Spleen (tissue), 11 donors: Measurements from ENCODE around the gene RIMS4. TPM values are rescaled to one million over a fixed set of nuclear protein-coding genes. Genes with fewer than 3 reads are reported as not detected.

Experiments used
- DNase-seq: peaks from one replicate; pipeline ENCODE4 v3.0.0-alpha.2; 2020
- H3K27ac ChIP-seq, 8 donors: fragments of 200-600 bp; sonication (generic) in 7 of 8; 1 replicate in 4 of 8; 2 replicates in 4 of 8; pipeline versions ENCODE4 v1.5.0 to v1.8.0; 2016 to 2021; ENCODE audit warnings: inconsistent platforms in 4 of 8, mild to moderate bottlenecking in 4 of 8, moderate library complexity in 1 of 8
- H3K27me3 ChIP-seq, 7 donors: fragments of 200-600 bp; sonication (generic) in 6 of 7; replicated peaks in 1 of 7; 1 replicate in 4 of 7; 2 replicates in 3 of 7; pipeline versions ENCODE4 v1.5.0 to v1.8.0; 2016 to 2021; ENCODE audit warnings: inconsistent platforms in 3 of 7, mild to moderate bottlenecking in 1 of 7
- H3K36me3 ChIP-seq, 6 donors: fragments of 200-600 bp; sonication (generic) in 5 of 6; 1 replicate in 4 of 6; 2 replicates in 2 of 6; pipeline versions ENCODE4 v1.5.0 to v1.8.0; 2016 to 2021; ENCODE audit warnings: inconsistent platforms in 2 of 6
- H3K4me1 ChIP-seq, 6 donors: fragments of 200-600 bp; sonication (generic) in 5 of 6; 1 replicate in 3 of 6; 2 replicates in 3 of 6; pipeline versions ENCODE4 v1.5.0 to v1.8.0; 2016 to 2021; ENCODE audit warnings: inconsistent platforms in 3 of 6
- H3K4me3 ChIP-seq, 8 donors: fragments of 200-600 bp; sonication (generic) in 7 of 8; 1 replicate in 4 of 8; 2 replicates in 4 of 8; pipeline versions ENCODE4 v1.5.0 to v1.8.0; 2016 to 2021; ENCODE audit warnings: inconsistent platforms in 4 of 8, mild to moderate bottlenecking in 4 of 8, moderate library complexity in 2 of 8
- H3K9me3 ChIP-seq, 8 donors: fragments of 200-600 bp; sonication (generic) in 7 of 8; 1 replicate in 4 of 8; 2 replicates in 4 of 8; pipeline versions ENCODE4 v1.5.0 to v1.8.0; 2016 to 2021; ENCODE audit warnings: inconsistent platforms in 4 of 8
- POLR2A ChIP-seq, 3 donors: fragments of 450-650 bp; IDR thresholded peaks; one replicate each; pipeline ENCODE4 v1.5.1; 2017; ENCODE audit warnings: antibody characterized with exemption in 3 of 3, mild to moderate bottlenecking in 1 of 3
- POLR2AphosphoS5 ChIP-seq, 3 donors: sonication (generic); formaldehyde crosslinking; IDR thresholded peaks; one replicate each; pipeline ENCODE4 v1.5.1; 2017; ENCODE audit warnings: antibody characterized with exemption in 3 of 3
- WGBS, 5 donors: extraction: QIAGEN DNeasy Blood & Tissue Kit in 3 of 5; methylation state at CpG; one replicate each; pipeline versions ENCODE4 v1.1.5 to v1.1.7; 2013 to 2018; 5-methylcytosine and 5-hydroxymethylcytosine counted together
- intact Hi-C: fragments of 100-400 bp; cut with DNase I; formaldehyde crosslinking; loops from one replicate; pipeline ENCODE4 v1.15.0; 2023; ENCODE audit warnings: low total_unique reads
- polyA plus RNA-seq, 3 donors: library from polyadenylated mRNA; stranded (reverse); fragments of 200-250 nt; gene quantifications; one replicate each; pipeline ENCODE4 v1.2.1, GENCODE V29; 2013
- total RNA-seq, 7 donors: library from RNA; depleted of rRNA in 3 of 7; stranded (reverse); fragments of >200 nt in 3 of 7; fragmentation: NEBNext Ultra II Directional in 4 of 7; extraction: Animal tissue kit (Norgen Biotek cat#: 25700) in 4 of 7; gene quantifications; one replicate each; pipeline versions ENCODE4 v1.1.0 to v1.2.1, GENCODE V29; 2016 to 2021
- TF ChIP-seq, protein P1 (sequence below), 11 experiments: fragments of 200-600 bp in 7 of 11; fragments of 450-650 bp in 4 of 11; sonication (generic) in 4 of 11; IDR thresholded peaks in 8 of 11; conservative IDR thresholded peaks in 3 of 11; 1 replicate in 7 of 11; 2 replicates in 4 of 11; pipeline versions ENCODE4 v1.4.0 to v1.8.0; 2016 to 2021; ENCODE audit warnings: antibody characterized with exemption in 11 of 11, inconsistent platforms in 4 of 11, mild to moderate bottlenecking in 1 of 11
- donor health status: healthy with polysubstance abuse.
- donor health status: DM: no; HTN: no; CAD: no; lungs with moderate emphysema.
- donor health status: DM: no; HTN: no; CAD: no.
- donor health status: Bipolar disorder and iron deficiency.
- donor health status: healthy.
- donor health status: DM: no; HTN: no; CAD: no.
- donor health status: DM: yes; HTN: yes; CAD: no.

Gene RIMS4
- total and polyA plus RNA-seq, 10 donors, result under 0.01 to 0.02 TPM; not detected in 8

DNA sequence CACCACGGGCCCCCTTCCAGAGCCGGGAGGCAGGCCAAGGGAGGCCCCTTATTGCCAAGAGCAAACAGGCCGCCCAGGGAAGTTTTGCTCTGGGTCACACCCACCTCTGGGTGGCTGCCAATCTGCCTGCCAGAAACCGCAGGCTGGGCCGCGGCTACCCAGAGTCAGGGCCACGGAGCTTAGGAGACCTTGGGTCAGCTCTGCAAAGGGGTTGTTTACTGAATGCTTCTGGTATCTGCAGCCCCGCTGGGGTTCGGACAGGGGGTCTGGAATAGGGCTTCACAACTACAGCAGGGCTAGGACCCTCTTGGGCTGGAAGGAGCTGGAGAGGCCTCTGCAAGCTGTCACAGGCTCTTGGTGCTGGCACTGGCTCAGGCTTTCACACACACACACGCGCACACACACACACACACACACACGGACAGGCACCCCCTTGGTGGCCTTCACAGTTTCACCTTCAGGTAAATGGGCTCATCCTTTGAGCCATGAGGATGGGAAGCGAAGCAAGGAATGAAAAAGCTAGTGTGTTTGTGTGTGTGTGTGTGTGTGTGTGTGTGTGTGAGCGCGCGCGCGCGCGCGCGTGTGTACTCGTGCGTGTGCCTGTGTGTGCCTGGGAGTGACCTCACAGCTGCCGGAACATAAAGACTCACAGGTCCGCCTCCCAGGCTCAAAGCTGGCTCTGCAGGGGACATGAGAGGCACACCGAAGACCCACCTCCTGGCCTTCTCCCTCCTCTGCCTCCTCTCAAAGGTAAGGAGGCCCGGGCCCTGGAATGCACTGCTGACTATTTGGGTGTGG, 95.4 kb downstream of the RIMS4 start, which contains the start of gene CCN5:
Gene CCN5, plus strand, starts transcription at position 669 of the 798 bp plus-strand sequence. Its CDS starts 22 bp downstream, at position 691.
- no peaks in the 10 kb centered on the region for H3K36me3 ChIP-seq
- no peaks in the 10 kb centered on the region for H3K9me3 ChIP-seq
- H3K27ac ChIP-seq, result peak within 1 kb of the TSS in 3 of 8 donors; percentile 20 to 57 (median 23)
- H3K27me3 ChIP-seq, result no peaks in the 10 kb centered on the region
- peaks cover 0 to 18% (median 8%) of the 10 kb centered on the region in 6 donors for H3K4me1 ChIP-seq
- no peak for TF ChIP-seq POLR2A (IDR thresholded peaks at IDR 0.05)
- peak; percentile 6 to 59 (median 56) for TF ChIP-seq POLR2AphosphoS5 (IDR thresholded peaks at IDR 0.05)
- WGBS, 5 donors, result 39 to 63% (median 49%) methylated on average over 19 to 28 of the region's 28 CpGs
- intact Hi-C loops, result no loop called here
- no peak within 1 kb of the TSS for H3K4me3 ChIP-seq
- DNase-seq, result peak; percentile 85

DNA sequence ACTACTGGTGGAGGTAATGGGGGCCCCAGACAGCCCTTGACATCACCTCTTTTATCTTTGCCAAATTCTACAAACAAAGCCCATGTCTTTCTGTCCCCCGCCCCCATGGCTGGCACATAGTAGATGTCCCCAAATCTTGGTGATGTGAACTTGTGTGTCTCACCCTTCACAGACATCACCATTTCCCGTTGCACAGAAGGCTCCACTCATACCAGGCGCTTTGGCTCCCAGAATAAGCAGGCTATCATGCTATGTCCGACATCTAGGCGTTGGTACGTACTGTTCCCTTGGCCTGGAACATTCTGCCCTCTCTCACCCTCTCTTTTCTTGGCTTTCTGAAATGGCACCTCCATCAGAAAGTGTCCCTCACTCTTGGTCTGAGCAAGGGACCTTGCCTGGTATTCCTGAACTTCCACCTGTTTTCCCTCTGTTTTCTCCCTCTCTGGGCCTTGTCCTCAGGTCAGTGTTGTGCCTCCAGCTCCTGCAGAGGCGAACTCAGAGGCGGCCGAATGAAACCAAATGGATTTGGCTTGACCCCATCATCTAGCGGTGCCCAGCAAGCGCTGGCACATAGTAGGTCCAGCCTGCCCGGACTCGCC, 96.1 kb downstream of the RIMS4 start:
- intact Hi-C loops, result no loop called here
- H3K4me3 ChIP-seq, result no peak overlapping the region
- DNase-seq, result no peak
- peaks cover 0 to 18% (median 8%) of the 10 kb centered on the region in 6 donors for H3K4me1 ChIP-seq
- TF ChIP-seq POLR2AphosphoS5 (IDR thresholded peaks at IDR 0.05), result peak in 1 of 3 donors; percentile 28
- TF ChIP-seq, protein P1, sequence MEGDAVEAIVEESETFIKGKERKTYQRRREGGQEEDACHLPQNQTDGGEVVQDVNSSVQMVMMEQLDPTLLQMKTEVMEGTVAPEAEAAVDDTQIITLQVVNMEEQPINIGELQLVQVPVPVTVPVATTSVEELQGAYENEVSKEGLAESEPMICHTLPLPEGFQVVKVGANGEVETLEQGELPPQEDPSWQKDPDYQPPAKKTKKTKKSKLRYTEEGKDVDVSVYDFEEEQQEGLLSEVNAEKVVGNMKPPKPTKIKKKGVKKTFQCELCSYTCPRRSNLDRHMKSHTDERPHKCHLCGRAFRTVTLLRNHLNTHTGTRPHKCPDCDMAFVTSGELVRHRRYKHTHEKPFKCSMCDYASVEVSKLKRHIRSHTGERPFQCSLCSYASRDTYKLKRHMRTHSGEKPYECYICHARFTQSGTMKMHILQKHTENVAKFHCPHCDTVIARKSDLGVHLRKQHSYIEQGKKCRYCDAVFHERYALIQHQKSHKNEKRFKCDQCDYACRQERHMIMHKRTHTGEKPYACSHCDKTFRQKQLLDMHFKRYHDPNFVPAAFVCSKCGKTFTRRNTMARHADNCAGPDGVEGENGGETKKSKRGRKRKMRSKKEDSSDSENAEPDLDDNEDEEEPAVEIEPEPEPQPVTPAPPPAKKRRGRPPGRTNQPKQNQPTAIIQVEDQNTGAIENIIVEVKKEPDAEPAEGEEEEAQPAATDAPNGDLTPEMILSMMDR (IDR thresholded peaks at IDR 0.05 in 8 of 11, conservative IDR thresholded peaks at IDR 0.05 in 3 of 11), result no peak
- WGBS, 5 donors, result 64 to 80% (median 70%) methylated on average over 11 to 13 of the region's 13 CpGs
- H3K27ac ChIP-seq, result peak overlapping the region in 3 of 8 donors; percentile 20 to 57 (median 23)
- no peaks in the 10 kb centered on the region for H3K27me3 ChIP-seq
- no peaks in the 10 kb centered on the region for H3K36me3 ChIP-seq
- no peaks in the 10 kb centered on the region for H3K9me3 ChIP-seq

DNA sequence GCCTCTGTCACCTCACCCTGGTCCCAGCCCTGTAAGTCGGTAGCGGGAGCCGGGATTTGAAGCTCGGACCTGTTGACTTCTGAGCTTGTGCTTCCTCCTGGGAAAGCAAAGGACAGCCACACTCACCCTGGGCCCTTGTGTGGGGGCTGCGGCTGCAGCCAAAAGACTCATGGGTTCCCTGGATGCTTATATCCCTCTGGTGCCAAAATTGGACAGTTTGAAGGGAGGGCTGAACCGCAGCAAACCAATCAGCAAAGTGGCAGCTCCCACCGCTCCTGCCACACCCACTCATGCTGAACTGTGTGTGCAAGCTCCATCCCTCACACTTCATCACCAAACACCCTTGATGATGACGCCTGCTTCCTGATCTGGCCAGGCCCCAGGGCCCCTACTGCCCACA, 99.1 kb downstream of the RIMS4 start:
- 79 to 86% (median 85%) methylated on average over 5 to 8 of the region's 8 CpGs for WGBS, 5 donors
- TF ChIP-seq POLR2AphosphoS5 (IDR thresholded peaks at IDR 0.05) (no peak), POLR2A (IDR thresholded peaks at IDR 0.05) (no peak)
- TF ChIP-seq, protein P1 (IDR thresholded peaks at IDR 0.05 in 8 of 11, conservative IDR thresholded peaks at IDR 0.05 in 3 of 11), result no peak
- H3K36me3 ChIP-seq, result no peaks in the 10 kb centered on the region
- H3K4me1 ChIP-seq, result peaks cover 0 to 18% (median 8%) of the 10 kb centered on the region in 6 donors
- no peak overlapping the region for H3K4me3 ChIP-seq
- H3K27me3 ChIP-seq, result no peaks in the 10 kb centered on the region
- H3K27ac ChIP-seq, result no peak overlapping the region
- intact Hi-C loops, result no loop called here
- no peak for DNase-seq
- no peaks in the 10 kb centered on the region for H3K9me3 ChIP-seq

DNA sequence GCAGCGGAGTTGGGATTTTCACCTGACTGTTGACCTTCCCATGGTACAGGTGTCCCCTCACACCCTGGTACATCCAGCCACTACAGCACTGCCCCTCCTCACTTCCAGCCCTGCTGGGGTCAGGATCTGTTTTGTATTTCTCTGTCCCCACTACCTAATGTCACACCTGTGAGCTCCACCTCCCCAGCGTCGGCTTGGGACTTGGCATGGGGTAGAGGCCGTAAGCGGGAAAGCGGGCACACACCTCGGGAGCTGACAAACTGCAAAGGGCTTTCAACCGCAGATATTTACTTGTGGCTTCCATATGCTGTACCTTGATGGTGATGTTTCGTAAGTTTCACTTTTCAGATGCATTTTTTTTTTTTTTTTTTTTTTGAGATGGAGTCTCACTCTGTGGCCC, 100.5 kb downstream of the RIMS4 start:
- no peaks in the 10 kb centered on the region for H3K27me3 ChIP-seq
- intact Hi-C loops, result no loop called here

More for the DNA sequence above, 100.5 kb downstream of the RIMS4 start:
- DNase-seq, result no peak
- peaks cover 0 to 9% (median 6%) of the 10 kb centered on the region in 6 donors for H3K4me1 ChIP-seq
- H3K9me3 ChIP-seq, result no peaks in the 10 kb centered on the region
- TF ChIP-seq POLR2AphosphoS5 (IDR thresholded peaks at IDR 0.05) (no peak), POLR2A (IDR thresholded peaks at IDR 0.05) (no peak)
- TF ChIP-seq, protein P1 (IDR thresholded peaks at IDR 0.05 in 8 of 11, conservative IDR thresholded peaks at IDR 0.05 in 3 of 11), result no peak
- H3K36me3 ChIP-seq, result no peaks in the 10 kb centered on the region
- no peak overlapping the region for H3K27ac ChIP-seq
- H3K4me3 ChIP-seq, result no peak overlapping the region
- 90 to 96% (median 95%) methylated on average over 9 of the region's 9 CpGs for WGBS, 5 donors
